HUES64 (cell line): ENCODE measurements around the gene ADAMTS17.

ENCODE experiments used
- H3K27ac ChIP-seq: 2 replicates; pipeline ENCODE4 v1.7.0; 2013; ENCODE audit warnings: low read depth, low read length, inconsistent platforms
- H3K27me3 ChIP-seq: 2 replicates; pipeline ENCODE4 v1.6.1; 2013; ENCODE audit warnings: mild to moderate bottlenecking, low read length; ENCODE audit not compliant: insufficient read depth
- H3K36me3 ChIP-seq: 2 replicates; pipeline ENCODE4 v1.6.1; 2013; ENCODE audit warnings: mild to moderate bottlenecking, low read length; ENCODE audit not compliant: insufficient read depth
- H3K4me1 ChIP-seq: 2 replicates; pipeline ENCODE4 v1.6.1; 2013; ENCODE audit warnings: mild to moderate bottlenecking, low read length, moderate library complexity; ENCODE audit not compliant: insufficient read depth
- H3K4me3 ChIP-seq: 2 replicates; pipeline ENCODE4 v1.5.1; 2013; ENCODE audit warnings: mild to moderate bottlenecking, low read length, moderate library complexity
- H3K9ac ChIP-seq: 2 replicates; pipeline ENCODE4 v1.6.1; 2013; ENCODE audit warnings: mild to moderate bottlenecking, low read depth, low read length
- H3K9me3 ChIP-seq: 2 replicates; pipeline ENCODE4 v1.6.1; 2013; ENCODE audit warnings: low read depth, low read length; ENCODE audit not compliant: insufficient read depth
- WGBS: fragments of 150-250, 120-280 bp; methylation state at CpG from one replicate; pipeline ENCODE4 v1.1.7; 2013; ENCODE audit warnings: missing lambda C conversion rate; 5-methylcytosine and 5-hydroxymethylcytosine counted together

The ADAMTS17 gene

GRCh38 chr15:100115711-100116090 lies 226.1 kb downstream of the ADAMTS17 start:
- no peaks in the 10 kb centered on the region for H3K27me3 ChIP-seq
- WGBS: 97% methylated on average over 6 of the region's 6 CpGs
- H3K36me3 ChIP-seq: no peaks in the 10 kb centered on the region
- no peak overlapping the region for H3K4me3 ChIP-seq
- peaks cover 17% of the 10 kb centered on the region for H3K4me1 ChIP-seq
- H3K9me3 ChIP-seq: 0 out of 2 replicates have a peak, but pooled peaks cover 3% of the 10 kb centered on the region
- H3K27ac ChIP-seq: no peak overlapping the region
- no peak overlapping the region for H3K9ac ChIP-seq

GRCh38 chr15:100115066-100115710 lies 226.6 kb downstream of the ADAMTS17 start:
- no peak overlapping the region for H3K9ac ChIP-seq
- no peaks in the 10 kb centered on the region for H3K9me3 ChIP-seq
- no peaks in the 10 kb centered on the region for H3K27me3 ChIP-seq
- no peaks in the 10 kb centered on the region for H3K36me3 ChIP-seq
- no peak overlapping the region for H3K27ac ChIP-seq
- peaks cover 17% of the 10 kb centered on the region for H3K4me1 ChIP-seq
- 89% methylated on average over 19 of the region's 19 CpGs for WGBS
- H3K4me3 ChIP-seq: no peak overlapping the region

GRCh38 chr15:100114571-100114970 lies 227.2 kb downstream of the ADAMTS17 start:
- Histone ChIP-seq H3K9ac (no peak overlapping the region), H3K36me3 (no peaks in the 10 kb centered on the region), H3K27me3 (no peaks in the 10 kb centered on the region), H3K4me1 (peaks cover 17% of the 10 kb centered on the region), H3K27ac (0 out of 2 replicates have a peak overlapping the region, but pooled peaks have one; percentile 15), H3K9me3 (no peaks in the 10 kb centered on the region), H3K4me3 (no peak overlapping the region)
- WGBS: 52% methylated on average over 9 of the region's 9 CpGs

GRCh38 chr15:100114100-100114499 lies 227.7 kb downstream of the ADAMTS17 start:
- 0 out of 2 replicates have a peak overlapping the region, but pooled peaks have one; percentile 15 for H3K27ac ChIP-seq
- H3K9ac ChIP-seq: no peak overlapping the region
- H3K4me1 ChIP-seq: peaks cover 17% of the 10 kb centered on the region
- H3K36me3 ChIP-seq: no peaks in the 10 kb centered on the region
- 71% methylated on average over 8 of the region's 8 CpGs for WGBS
- no peak overlapping the region for H3K4me3 ChIP-seq
- H3K9me3 ChIP-seq: no peaks in the 10 kb centered on the region
- H3K27me3 ChIP-seq: no peaks in the 10 kb centered on the region

- Histone ChIP-seq H3K9me3 (no peaks in the 10 kb centered on the region), H3K4me1 (peaks cover 17% of the 10 kb centered on the region), H3K27me3 (no peaks in the 10 kb centered on the region), H3K4me3 (no peak overlapping the region), H3K9ac (no peak overlapping the region), H3K27ac (no peak overlapping the region), H3K36me3 (no peaks in the 10 kb centered on the region)
- 73% methylated on average over 16 of the region's 16 CpGs for WGBS
Observed at GRCh38 chr15:100113351-100114080, 228.3 kb downstream of the ADAMTS17 start.

- WGBS: 88% methylated on average over 14 of the region's 14 CpGs
- no peak overlapping the region for H3K9ac ChIP-seq
- H3K4me3 ChIP-seq: no peak overlapping the region
- H3K36me3 ChIP-seq: no peaks in the 10 kb centered on the region
- H3K27ac ChIP-seq: no peak overlapping the region
- H3K27me3 ChIP-seq: no peaks in the 10 kb centered on the region
- H3K9me3 ChIP-seq: no peaks in the 10 kb centered on the region
- H3K4me1 ChIP-seq: peaks cover 17% of the 10 kb centered on the region
Observed at GRCh38 chr15:100112636-100113305, 229.0 kb downstream of the ADAMTS17 start.

GRCh38 chr15:100112061-100112420 lies 229.7 kb downstream of the ADAMTS17 start:
- WGBS: 90% methylated on average over 5 of the region's 5 CpGs

GRCh38 chr15:100111125-100112060 lies 230.4 kb downstream of the ADAMTS17 start:
- WGBS: 83% methylated on average over 14 of the region's 15 CpGs
- H3K9ac ChIP-seq: no peak overlapping the region
- no peak overlapping the region for H3K4me3 ChIP-seq
- H3K36me3 ChIP-seq: no peaks in the 10 kb centered on the region
- no peak overlapping the region for H3K27ac ChIP-seq
- H3K9me3 ChIP-seq: no peaks in the 10 kb centered on the region
- peaks cover 17% of the 10 kb centered on the region for H3K4me1 ChIP-seq
- no peaks in the 10 kb centered on the region for H3K27me3 ChIP-seq

More at GRCh38 chr15:100112061-100112420, 229.7 kb downstream of the ADAMTS17 start:
- peaks cover 17% of the 10 kb centered on the region for H3K4me1 ChIP-seq
- no peak overlapping the region for H3K27ac ChIP-seq
- no peak overlapping the region for H3K4me3 ChIP-seq
- H3K9ac ChIP-seq: no peak overlapping the region
- no peaks in the 10 kb centered on the region for H3K36me3 ChIP-seq
- no peaks in the 10 kb centered on the region for H3K27me3 ChIP-seq
- no peaks in the 10 kb centered on the region for H3K9me3 ChIP-seq

- peaks cover 9% of the 10 kb centered on the region for H3K4me1 ChIP-seq
- H3K9me3 ChIP-seq: no peaks in the 10 kb centered on the region
- H3K4me3 ChIP-seq: no peak overlapping the region
- H3K27ac ChIP-seq: no peak overlapping the region
- no peak overlapping the region for H3K9ac ChIP-seq
- H3K27me3 ChIP-seq: no peaks in the 10 kb centered on the region
- 88% methylated on average over 14 of the region's 14 CpGs for WGBS
- no peaks in the 10 kb centered on the region for H3K36me3 ChIP-seq
Observed at GRCh38 chr15:100109486-100110035, 232.2 kb downstream of the ADAMTS17 start.

- 97% methylated on average over 15 of the region's 15 CpGs for WGBS
Observed at GRCh38 chr15:100108846-100109245, 232.9 kb downstream of the ADAMTS17 start.

More at GRCh38 chr15:100108846-100109245, 232.9 kb downstream of the ADAMTS17 start:
- H3K9ac ChIP-seq: no peak overlapping the region
- H3K27ac ChIP-seq: no peak overlapping the region
- no peaks in the 10 kb centered on the region for H3K9me3 ChIP-seq
- no peaks in the 10 kb centered on the region for H3K36me3 ChIP-seq
- H3K4me1 ChIP-seq: 0 out of 2 replicates have a peak, but pooled peaks cover 1% of the 10 kb centered on the region
- no peaks in the 10 kb centered on the region for H3K27me3 ChIP-seq
- H3K4me3 ChIP-seq: no peak overlapping the region
